IMR-90 (cell line): Measurements from ENCODE around the gene DPYD.

Source experiments
- BHLHE40 ChIP-seq: fragments of 150-350 bp; IDR thresholded peaks from 2 replicates; pipeline ENCODE4 v1.6.1; 2016; ENCODE audit warnings: mild to moderate bottlenecking, low read depth, low read length
- CEBPB ChIP-seq: IDR thresholded peaks from 2 replicates; pipeline ENCODE4 v1.6.1; 2012; ENCODE audit warnings: low read depth, low read length, improper control_type of control experiment
- FOS ChIP-seq: fragments of 150-350 bp; IDR thresholded peaks from 2 replicates; pipeline ENCODE4 v1.6.1; 2016; ENCODE audit warnings: low read depth, low read length
- MAFK ChIP-seq: IDR thresholded peaks from 2 replicates; pipeline ENCODE4 v1.6.1; 2012; ENCODE audit warnings: low read depth, low read length, improper control_type of control experiment
- MAZ ChIP-seq: IDR thresholded peaks from 2 replicates; pipeline ENCODE4 v1.6.1; 2012; ENCODE audit warnings: low read depth, mild to moderate bottlenecking, low read length, improper control_type of control experiment, moderate library complexity, borderline replicate concordance
- MXI1 ChIP-seq: IDR thresholded peaks from 2 replicates; pipeline ENCODE4 v1.6.1; 2012; ENCODE audit warnings: low read depth, mild to moderate bottlenecking, low read length, moderate library complexity, borderline replicate concordance
- POLR2A ChIP-seq: IDR thresholded peaks from 2 replicates; pipeline ENCODE4 v1.6.1; 2012; ENCODE audit warnings: mild to moderate bottlenecking, low read depth, low read length
- RAD21 ChIP-seq: IDR thresholded peaks from 2 replicates; pipeline ENCODE4 v1.6.1; 2012; ENCODE audit warnings: low read length, improper control_type of control experiment
- SMC3 ChIP-seq: fragments of 150-350 bp; IDR thresholded peaks from 2 replicates; pipeline ENCODE4 v1.6.1; 2016; ENCODE audit warnings: low read depth, mild to moderate bottlenecking, antibody characterized with exemption, low read length, moderate library complexity
- TF ChIP-seq, protein P1 (sequence below): conservative IDR thresholded peaks from 2 replicates; pipeline ENCODE4 v1.5.1; 2012; ENCODE audit warnings: mild to moderate bottlenecking, low read depth, low read length, improper control_type of control experiment
- TF ChIP-seq, protein P2 (sequence below): fragments of 150-350 bp; IDR thresholded peaks from 2 replicates; pipeline ENCODE4 v1.6.1; 2017; ENCODE audit warnings: mild to moderate bottlenecking, antibody characterized with exemption, low read length, low read depth

DNA sequence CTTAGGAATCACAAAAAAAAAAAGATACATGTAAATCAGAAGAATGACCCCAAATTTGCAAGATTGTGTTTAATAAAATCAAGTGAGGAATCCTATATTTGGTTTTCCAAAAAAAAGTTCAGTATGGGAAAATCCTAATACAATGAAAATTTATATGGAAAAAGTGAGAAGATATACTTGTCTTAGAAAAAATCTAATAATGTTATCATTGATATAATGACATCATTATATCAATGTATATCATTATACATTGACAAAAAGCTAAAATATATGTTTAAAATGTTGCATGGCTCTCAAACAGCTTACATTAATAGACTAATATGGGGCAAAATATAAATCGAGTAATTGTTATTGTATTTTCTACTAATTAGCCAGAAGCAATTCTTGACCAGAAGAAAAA lies 37.0 kb downstream of the DPYD start:
- TF ChIP-seq CEBPB (no peak), BHLHE40 (no peak), POLR2A (no peak), MAFK (no peak), MXI1 (no peak), SMC3 (no peak), FOS (no peak), RAD21 (no peak), MAZ (no peak)
- TF ChIP-seq, protein P1, sequence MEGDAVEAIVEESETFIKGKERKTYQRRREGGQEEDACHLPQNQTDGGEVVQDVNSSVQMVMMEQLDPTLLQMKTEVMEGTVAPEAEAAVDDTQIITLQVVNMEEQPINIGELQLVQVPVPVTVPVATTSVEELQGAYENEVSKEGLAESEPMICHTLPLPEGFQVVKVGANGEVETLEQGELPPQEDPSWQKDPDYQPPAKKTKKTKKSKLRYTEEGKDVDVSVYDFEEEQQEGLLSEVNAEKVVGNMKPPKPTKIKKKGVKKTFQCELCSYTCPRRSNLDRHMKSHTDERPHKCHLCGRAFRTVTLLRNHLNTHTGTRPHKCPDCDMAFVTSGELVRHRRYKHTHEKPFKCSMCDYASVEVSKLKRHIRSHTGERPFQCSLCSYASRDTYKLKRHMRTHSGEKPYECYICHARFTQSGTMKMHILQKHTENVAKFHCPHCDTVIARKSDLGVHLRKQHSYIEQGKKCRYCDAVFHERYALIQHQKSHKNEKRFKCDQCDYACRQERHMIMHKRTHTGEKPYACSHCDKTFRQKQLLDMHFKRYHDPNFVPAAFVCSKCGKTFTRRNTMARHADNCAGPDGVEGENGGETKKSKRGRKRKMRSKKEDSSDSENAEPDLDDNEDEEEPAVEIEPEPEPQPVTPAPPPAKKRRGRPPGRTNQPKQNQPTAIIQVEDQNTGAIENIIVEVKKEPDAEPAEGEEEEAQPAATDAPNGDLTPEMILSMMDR: no peak
- TF ChIP-seq, protein P2, sequence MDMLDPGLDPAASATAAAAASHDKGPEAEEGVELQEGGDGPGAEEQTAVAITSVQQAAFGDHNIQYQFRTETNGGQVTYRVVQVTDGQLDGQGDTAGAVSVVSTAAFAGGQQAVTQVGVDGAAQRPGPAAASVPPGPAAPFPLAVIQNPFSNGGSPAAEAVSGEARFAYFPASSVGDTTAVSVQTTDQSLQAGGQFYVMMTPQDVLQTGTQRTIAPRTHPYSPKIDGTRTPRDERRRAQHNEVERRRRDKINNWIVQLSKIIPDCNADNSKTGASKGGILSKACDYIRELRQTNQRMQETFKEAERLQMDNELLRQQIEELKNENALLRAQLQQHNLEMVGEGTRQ: no peak
